ENCODE results near the gene SPTBN2.

The SPTBN2 gene

GRCh38 chr11:66670816-66671215 is 58.2 kb downstream of the SPTBN2 start:
- no peak for TF ChIP-seq TAF1 (IDR thresholded peaks at IDR 0.05; ENCODE audit: borderline replicate concordance, insufficient read depth, low read length)
- TF ChIP-seq SIN3A (IDR thresholded peaks at IDR 0.05; ENCODE audit: borderline replicate concordance, insufficient read depth, low read length): no peak
- TF ChIP-seq, protein P1, sequence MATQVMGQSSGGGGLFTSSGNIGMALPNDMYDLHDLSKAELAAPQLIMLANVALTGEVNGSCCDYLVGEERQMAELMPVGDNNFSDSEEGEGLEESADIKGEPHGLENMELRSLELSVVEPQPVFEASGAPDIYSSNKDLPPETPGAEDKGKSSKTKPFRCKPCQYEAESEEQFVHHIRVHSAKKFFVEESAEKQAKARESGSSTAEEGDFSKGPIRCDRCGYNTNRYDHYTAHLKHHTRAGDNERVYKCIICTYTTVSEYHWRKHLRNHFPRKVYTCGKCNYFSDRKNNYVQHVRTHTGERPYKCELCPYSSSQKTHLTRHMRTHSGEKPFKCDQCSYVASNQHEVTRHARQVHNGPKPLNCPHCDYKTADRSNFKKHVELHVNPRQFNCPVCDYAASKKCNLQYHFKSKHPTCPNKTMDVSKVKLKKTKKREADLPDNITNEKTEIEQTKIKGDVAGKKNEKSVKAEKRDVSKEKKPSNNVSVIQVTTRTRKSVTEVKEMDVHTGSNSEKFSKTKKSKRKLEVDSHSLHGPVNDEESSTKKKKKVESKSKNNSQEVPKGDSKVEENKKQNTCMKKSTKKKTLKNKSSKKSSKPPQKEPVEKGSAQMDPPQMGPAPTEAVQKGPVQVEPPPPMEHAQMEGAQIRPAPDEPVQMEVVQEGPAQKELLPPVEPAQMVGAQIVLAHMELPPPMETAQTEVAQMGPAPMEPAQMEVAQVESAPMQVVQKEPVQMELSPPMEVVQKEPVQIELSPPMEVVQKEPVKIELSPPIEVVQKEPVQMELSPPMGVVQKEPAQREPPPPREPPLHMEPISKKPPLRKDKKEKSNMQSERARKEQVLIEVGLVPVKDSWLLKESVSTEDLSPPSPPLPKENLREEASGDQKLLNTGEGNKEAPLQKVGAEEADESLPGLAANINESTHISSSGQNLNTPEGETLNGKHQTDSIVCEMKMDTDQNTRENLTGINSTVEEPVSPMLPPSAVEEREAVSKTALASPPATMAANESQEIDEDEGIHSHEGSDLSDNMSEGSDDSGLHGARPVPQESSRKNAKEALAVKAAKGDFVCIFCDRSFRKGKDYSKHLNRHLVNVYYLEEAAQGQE (IDR thresholded peaks at IDR 0.05; ENCODE audit: insufficient read depth in 1 of 2, low read depth in 2 of 2, low read length in 2 of 2): no peak
- no peak for TF ChIP-seq POLR2AphosphoS5 (IDR thresholded peaks at IDR 0.05; ENCODE audit: low read depth, low read length)
- TF ChIP-seq FOXP2 (optimal IDR thresholded peaks at IDR 0.05; ENCODE audit: borderline replicate concordance, extremely low read depth, extremely low read length, insufficient read depth): no peak

DNA sequence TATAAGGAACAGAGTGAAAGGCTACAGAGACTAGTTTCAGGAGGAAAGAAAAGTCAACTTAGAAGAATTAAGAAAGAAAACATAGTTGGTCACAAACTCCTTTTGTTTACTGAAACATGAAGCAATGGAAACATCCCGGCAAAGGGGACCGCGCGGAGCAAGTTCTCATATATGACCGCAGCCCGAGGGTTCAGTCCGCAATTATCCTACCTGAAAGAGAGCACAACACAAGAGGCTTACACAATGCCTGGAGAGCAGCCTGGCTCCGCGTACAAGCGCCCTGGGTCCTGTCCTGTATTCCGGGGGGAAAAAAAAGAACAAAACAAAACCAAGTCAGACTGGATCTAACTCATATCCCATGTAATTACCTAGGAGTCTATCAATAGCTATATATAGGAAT is 63.6 kb downstream of the SPTBN2 start:
- TF ChIP-seq, protein P1 (IDR thresholded peaks at IDR 0.05; ENCODE audit: insufficient read depth in 1 of 2, low read depth in 2 of 2, low read length in 2 of 2): no peak

DNA sequence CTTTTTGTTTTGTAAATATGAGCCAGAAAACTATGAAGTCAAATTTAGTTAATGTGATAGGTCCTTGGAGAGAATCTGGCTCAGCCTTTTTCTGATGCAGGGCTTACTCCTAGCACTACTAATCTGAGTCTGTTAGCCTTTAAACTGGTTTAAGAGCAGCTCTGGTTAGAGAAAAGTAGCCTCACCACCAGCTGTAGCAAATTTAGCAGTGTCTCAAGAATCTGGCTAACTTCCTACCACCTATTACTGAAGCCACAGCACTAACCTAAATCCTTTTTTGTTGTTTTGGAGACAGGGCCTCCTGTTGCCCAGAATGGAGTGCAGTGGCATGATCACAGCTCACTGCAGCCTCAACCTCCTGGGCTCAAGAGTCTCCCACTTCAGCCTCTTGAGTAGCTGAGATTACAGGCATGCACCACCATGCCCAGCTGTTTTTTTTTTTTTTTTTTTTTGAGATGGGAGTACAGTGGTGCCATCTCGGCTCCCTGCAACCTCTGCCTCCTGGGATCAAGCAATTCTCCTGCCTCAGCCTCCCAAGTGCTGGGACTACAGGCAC is 65.2 kb downstream of the SPTBN2 start:
- TF ChIP-seq POLR2AphosphoS5 (IDR thresholded peaks at IDR 0.05; ENCODE audit: low read depth, low read length) (no peak), TAF1 (IDR thresholded peaks at IDR 0.05; ENCODE audit: borderline replicate concordance, insufficient read depth, low read length) (no peak), SIN3A (IDR thresholded peaks at IDR 0.05; ENCODE audit: borderline replicate concordance, insufficient read depth, low read length) (no peak), FOXP2 (optimal IDR thresholded peaks at IDR 0.05; ENCODE audit: borderline replicate concordance, extremely low read depth, extremely low read length, insufficient read depth) (no peak)
- TF ChIP-seq, protein P1 (IDR thresholded peaks at IDR 0.05; ENCODE audit: insufficient read depth in 1 of 2, low read depth in 2 of 2, low read length in 2 of 2): no peak

DNA sequence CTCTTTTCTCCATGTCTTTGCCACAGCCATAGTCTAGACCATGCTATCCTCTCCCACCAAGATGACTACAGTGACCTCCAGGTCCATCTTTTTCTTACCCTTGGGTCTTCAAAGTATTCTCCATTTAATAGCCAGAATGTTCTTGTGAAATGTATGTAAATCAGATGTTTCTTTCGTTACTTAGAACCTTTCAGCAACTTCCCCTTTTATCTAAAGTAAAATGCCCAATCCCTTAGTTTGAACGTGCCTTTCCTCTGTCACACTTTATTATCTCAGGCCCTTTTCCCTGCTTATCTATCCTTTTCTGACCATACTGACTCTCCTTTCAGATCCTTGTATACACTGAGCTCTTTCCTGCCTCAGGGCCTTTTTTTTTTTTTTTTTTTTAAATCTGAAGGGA is 69.3 kb downstream of the SPTBN2 start:
- TF ChIP-seq FOXP2 (optimal IDR thresholded peaks at IDR 0.05; ENCODE audit: borderline replicate concordance, extremely low read depth, extremely low read length, insufficient read depth): no peak
- TF ChIP-seq SIN3A (IDR thresholded peaks at IDR 0.05; ENCODE audit: borderline replicate concordance, insufficient read depth, low read length): no peak
- no peak for TF ChIP-seq TAF1 (IDR thresholded peaks at IDR 0.05; ENCODE audit: borderline replicate concordance, insufficient read depth, low read length)
- TF ChIP-seq, protein P1 (IDR thresholded peaks at IDR 0.05; ENCODE audit: insufficient read depth in 1 of 2, low read depth in 2 of 2, low read length in 2 of 2): no peak
- no peak for TF ChIP-seq POLR2AphosphoS5 (IDR thresholded peaks at IDR 0.05; ENCODE audit: low read depth, low read length)

GRCh38 chr11:66653123-66653522 is 75.9 kb downstream of the SPTBN2 start:
- TF ChIP-seq FOXP2 (optimal IDR thresholded peaks at IDR 0.05; ENCODE audit: borderline replicate concordance, extremely low read depth, extremely low read length, insufficient read depth) (no peak), TAF1 (IDR thresholded peaks at IDR 0.05; ENCODE audit: borderline replicate concordance, insufficient read depth, low read length) (no peak), POLR2AphosphoS5 (IDR thresholded peaks at IDR 0.05; ENCODE audit: low read depth, low read length) (no peak), SIN3A (IDR thresholded peaks at IDR 0.05; ENCODE audit: borderline replicate concordance, insufficient read depth, low read length) (no peak)
- TF ChIP-seq, protein P1 (IDR thresholded peaks at IDR 0.05; ENCODE audit: insufficient read depth in 1 of 2, low read depth in 2 of 2, low read length in 2 of 2): no peak
